HL-60 (cell line): ENCODE measurements around the gene SLAMF7.

Source experiments
- DNase-seq, 2 experiments: peaks; one replicate each; pipeline ENCODE4 v3.0.0-alpha.2; 2010 to 2020; ENCODE audit warnings: low read depth in 1 of 2, low spot score in 1 of 2
- H3K27ac ChIP-seq: fragments of 250-450 bp; sonication (Bioruptor Pico); replicated peaks from 2 replicates; pipeline ENCODE4 v1.5.1; 2020; ENCODE audit warnings: mild to moderate bottlenecking, moderate library complexity
- H3K27me3 ChIP-seq: fragments of 250-450 bp; sonication (Bioruptor Pico); 2 replicates; pipeline ENCODE4 v1.5.1; 2021; ENCODE audit warnings: mild to moderate bottlenecking, moderate library complexity; ENCODE audit not compliant: insufficient read depth, poor library complexity, severe bottlenecking
- H3K4me3 ChIP-seq: replicated peaks from 2 replicates; pipeline ENCODE4 v1.5.1; 2011; ENCODE audit warnings: mild to moderate bottlenecking, control low read depth, low read length; ENCODE audit not compliant: insufficient read depth
- CTCF ChIP-seq: IDR thresholded peaks from one replicate; pipeline ENCODE4 v1.5.1; 2011; ENCODE audit warnings: low read length, control low read depth, inconsistent platforms; ENCODE audit not compliant: insufficient read depth
- GABPA ChIP-seq: IDR thresholded peaks from 2 replicates; pipeline ENCODE4 v1.6.1; 2012; ENCODE audit warnings: low read depth
- POLR2AphosphoS5 ChIP-seq: IDR thresholded peaks from 2 replicates; pipeline ENCODE4 v1.6.1; 2012; ENCODE audit warnings: low read depth
- REST ChIP-seq: IDR thresholded peaks from 2 replicates; pipeline ENCODE4 v1.6.1; 2012; ENCODE audit warnings: low read depth; ENCODE audit not compliant: insufficient replicate concordance
- SPI1 ChIP-seq: IDR thresholded peaks from 2 replicates; pipeline ENCODE4 v1.6.1; 2012; ENCODE audit warnings: low read depth, mild to moderate bottlenecking, borderline replicate concordance

Gene SLAMF7

GRCh38 chr1:160708118-160708517, 30.9 kb upstream of the SLAMF7 start:
- Histone ChIP-seq H3K4me3 (peak overlapping the region; percentile 36), H3K27me3 (no peaks in the 10 kb centered on the region), H3K27ac (peak overlapping the region; percentile 68)
- DNase-seq: peak in 1 of 2 experiments; percentile 78
- TF ChIP-seq POLR2AphosphoS5 (peak; percentile 37; the same call in 1 of the 2 replicates), CTCF (no peak), SPI1 (peak; percentile 50; the same call in 1 of the 2 replicates)

DNA sequence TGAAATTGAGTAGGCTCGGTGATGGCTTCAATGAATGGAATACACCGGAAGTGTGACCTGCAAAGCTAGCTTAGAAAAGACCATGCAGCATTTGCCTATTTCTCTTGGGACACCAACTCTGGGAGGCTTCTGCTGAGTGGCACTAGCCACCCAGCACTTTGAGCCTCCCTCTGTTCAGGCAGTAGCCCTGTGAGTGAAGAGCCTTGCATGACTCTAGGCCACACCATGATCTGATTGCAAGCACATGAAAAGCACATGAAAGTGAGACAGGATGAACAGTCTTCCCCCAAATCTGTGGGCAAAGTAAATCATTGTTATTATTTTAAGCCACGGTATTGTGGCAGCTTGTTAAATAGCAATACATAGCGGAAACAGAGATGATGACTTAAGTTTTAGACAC, 30.2 kb upstream of the SLAMF7 start:
- H3K4me3 ChIP-seq: no peak overlapping the region; the same call in 1 of the 2 replicates
- H3K27ac ChIP-seq: peak overlapping the region; percentile 68
- DNase-seq: no peak
- TF ChIP-seq SPI1 (no peak), REST (no peak), GABPA (no peak), POLR2AphosphoS5 (no peak), CTCF (no peak)
- no peaks in the 10 kb centered on the region for H3K27me3 ChIP-seq

GRCh38 chr1:160709715-160710114, 29.3 kb upstream of the SLAMF7 start:
- no peak overlapping the region; the same call in 1 of the 2 replicates for H3K27ac ChIP-seq
- H3K27me3 ChIP-seq: no peaks in the 10 kb centered on the region
- H3K4me3 ChIP-seq: peak overlapping the region; percentile 7

More at GRCh38 chr1:160709715-160710114, 29.3 kb upstream of the SLAMF7 start:
- DNase-seq: no peak
- no peak for TF ChIP-seq CTCF
- TF ChIP-seq SPI1: no peak
- TF ChIP-seq POLR2AphosphoS5: no peak
- TF ChIP-seq REST: no peak
- TF ChIP-seq GABPA: no peak
